ENCODE data around the gene CD38. TPM values are rescaled to one million over a fixed set of nuclear protein-coding genes. Genes with fewer than 3 reads are reported as not detected.

CD38 gene
- total RNA-seq, 1 donor from 2014 or later = not detected

- no peak for DNase-seq (ENCODE audit: low read depth)
Measured at GRCh38 chr4:15899511-15899910, 121.4 kb downstream of the CD38 start.

GRCh38 chr4:15901007-15901406 is 122.9 kb downstream of the CD38 start:
- DNase-seq (ENCODE audit: low read depth) = no peak

- DNase-seq (ENCODE audit: low read depth) = no peak
Measured at GRCh38 chr4:15901998-15902397, 123.9 kb downstream of the CD38 start.

- no peak for DNase-seq (ENCODE audit: low read depth)
Measured at GRCh38 chr4:15902746-15903145, 124.6 kb downstream of the CD38 start.

Other genes with a start within 250 kb of the CD38 start
- 105 and 132 TPM in 2 replicates for gene FBXL5, start 123.0 kb upstream of the CD38 start, total RNA-seq
- gene FAM200B, start 96.5 kb upstream of the CD38 start, total RNA-seq = 20.6 and 22.6 TPM in 2 replicates
- gene BST1, start 75.3 kb upstream of the CD38 start, total RNA-seq = 0.70 and 8.7 TPM in 2 replicates
- gene FGFBP1, start 160.4 kb downstream of the CD38 start, total RNA-seq = 0.50 and 19.1 TPM in 2 replicates
- gene FGFBP2, start 184.8 kb downstream of the CD38 start, total RNA-seq = not detected in 2 replicates